Measurements from ENCODE around the gene SNRNP25.
"Not testable (repeated sequence)": the region's sequence is repeated elsewhere in the genome, so short reads cannot be mapped to it uniquely, and the experiment has no call there.

SNRNP25 gene

GRCh38 chr16:53346-54236, at the start of gene SNRNP25, which contains the start of gene POLR3K:
SNRNP25 (plus strand) TSS chr16:53828; CDS start chr16:54017, 189 bp downstream.
POLR3K (minus strand) TSS chr16:53608; CDS start chr16:53586, 22 bp downstream.
- DNase-seq (ENCODE audit: low read depth, low spot score): peak; percentile 89
- H3K27ac ChIP-seq: peak within 1 kb of the TSS; percentile 29

DNA sequence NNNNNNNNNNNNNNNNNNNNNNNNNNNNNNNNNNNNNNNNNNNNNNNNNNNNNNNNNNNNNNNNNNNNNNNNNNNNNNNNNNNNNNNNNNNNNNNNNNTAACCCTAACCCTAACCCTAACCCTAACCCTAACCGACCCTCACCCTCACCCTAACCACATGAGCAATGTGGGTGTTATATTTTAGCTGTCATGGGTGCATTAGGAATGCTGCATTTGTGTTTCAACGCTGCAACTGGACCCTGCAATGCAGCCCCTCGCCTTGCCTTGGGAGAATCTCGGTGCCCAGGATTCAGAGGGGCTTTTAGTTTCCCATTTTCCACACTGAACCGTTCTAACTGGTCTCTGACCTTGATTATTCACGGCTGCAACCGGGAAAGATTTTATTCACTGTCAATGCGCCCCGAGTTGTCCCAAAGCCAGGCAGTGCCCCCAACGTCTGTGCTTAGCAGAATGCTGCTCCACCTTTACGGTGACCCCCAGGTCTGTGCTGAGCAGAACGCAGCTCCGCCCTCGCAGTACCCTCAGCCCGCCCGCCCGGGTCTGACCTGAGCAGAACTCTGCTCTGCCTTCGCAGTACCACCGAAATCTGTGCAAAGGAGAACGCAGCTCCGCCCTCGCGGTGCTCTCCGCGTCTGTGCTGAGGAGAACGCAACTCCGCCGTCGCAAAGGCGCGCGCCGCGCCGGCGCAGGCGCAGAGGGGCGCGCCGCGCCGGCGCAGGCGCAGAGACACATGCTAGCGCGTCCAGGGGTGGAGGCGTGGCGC, 43.5 kb upstream of the SNRNP25 start:
- no peak overlapping the region for H3K27ac ChIP-seq
- no peak for DNase-seq (ENCODE audit: low read depth, low spot score)

GRCh38 chr16:10772-11171, 42.9 kb upstream of the SNRNP25 start:
- DNase-seq (ENCODE audit: low read depth, low spot score): not testable (repeated sequence)

GRCh38 chr16:17062-17765, 36.4 kb upstream of the SNRNP25 start:
- DNase-seq (ENCODE audit: low read depth, low spot score); H3K27ac ChIP-seq: not testable (repeated sequence)

More at GRCh38 chr16:10772-11171, 42.9 kb upstream of the SNRNP25 start:
- not testable (repeated sequence) for H3K27ac ChIP-seq

- not testable (repeated sequence) for DNase-seq (ENCODE audit: low read depth, low spot score); H3K27ac ChIP-seq
These were observed 32.7 kb upstream of the SNRNP25 start for GRCh38 chr16:20886-21285.

DNA sequence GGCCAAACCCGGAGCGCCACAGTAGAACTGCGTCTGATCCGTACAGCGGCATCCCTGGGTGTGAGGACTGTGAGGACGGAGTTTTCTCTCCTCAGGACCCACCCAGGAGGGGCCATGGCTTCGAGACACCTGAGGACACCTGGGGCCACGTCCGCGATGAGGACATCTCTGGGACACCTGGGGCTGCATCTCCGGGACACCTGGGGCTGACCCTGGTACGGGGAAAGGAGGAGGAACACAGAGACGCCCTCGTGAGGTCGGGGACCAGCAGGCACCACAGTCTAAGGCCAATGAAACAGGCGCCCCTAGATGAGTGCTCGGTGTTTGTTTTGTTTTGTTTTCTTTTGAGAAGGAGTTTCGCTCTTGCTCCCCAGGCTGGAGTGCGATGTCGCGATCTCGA, 29.5 kb upstream of the SNRNP25 start:
- not testable (repeated sequence) for H3K27ac ChIP-seq; DNase-seq (ENCODE audit: low read depth, low spot score)

DNA sequence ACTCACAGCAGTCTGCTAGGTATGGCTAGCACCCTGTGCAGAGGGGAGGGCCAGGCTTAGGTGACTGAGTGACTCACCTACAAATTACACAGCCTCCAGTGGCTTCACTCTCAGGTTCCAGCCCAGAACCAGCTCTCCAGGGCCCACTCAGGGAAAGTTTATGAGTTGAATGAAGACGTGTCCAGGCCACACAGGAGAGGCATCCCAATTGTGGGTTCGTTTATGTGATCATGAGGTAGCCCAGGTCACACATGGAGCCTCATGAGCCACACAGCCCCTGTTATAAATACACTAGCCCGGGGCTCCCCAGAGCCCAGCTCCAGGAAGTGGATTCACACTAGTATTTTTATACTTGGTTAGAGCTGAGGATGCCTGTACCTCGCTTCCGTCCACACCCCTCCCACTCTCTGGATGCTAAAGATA, 27.7 kb upstream of the SNRNP25 start:
- H3K27ac ChIP-seq; DNase-seq (ENCODE audit: low read depth, low spot score): not testable (repeated sequence)

GRCh38 chr16:30627-31026, 23.0 kb upstream of the SNRNP25 start:
- not testable (repeated sequence) for DNase-seq (ENCODE audit: low read depth, low spot score); H3K27ac ChIP-seq

DNA sequence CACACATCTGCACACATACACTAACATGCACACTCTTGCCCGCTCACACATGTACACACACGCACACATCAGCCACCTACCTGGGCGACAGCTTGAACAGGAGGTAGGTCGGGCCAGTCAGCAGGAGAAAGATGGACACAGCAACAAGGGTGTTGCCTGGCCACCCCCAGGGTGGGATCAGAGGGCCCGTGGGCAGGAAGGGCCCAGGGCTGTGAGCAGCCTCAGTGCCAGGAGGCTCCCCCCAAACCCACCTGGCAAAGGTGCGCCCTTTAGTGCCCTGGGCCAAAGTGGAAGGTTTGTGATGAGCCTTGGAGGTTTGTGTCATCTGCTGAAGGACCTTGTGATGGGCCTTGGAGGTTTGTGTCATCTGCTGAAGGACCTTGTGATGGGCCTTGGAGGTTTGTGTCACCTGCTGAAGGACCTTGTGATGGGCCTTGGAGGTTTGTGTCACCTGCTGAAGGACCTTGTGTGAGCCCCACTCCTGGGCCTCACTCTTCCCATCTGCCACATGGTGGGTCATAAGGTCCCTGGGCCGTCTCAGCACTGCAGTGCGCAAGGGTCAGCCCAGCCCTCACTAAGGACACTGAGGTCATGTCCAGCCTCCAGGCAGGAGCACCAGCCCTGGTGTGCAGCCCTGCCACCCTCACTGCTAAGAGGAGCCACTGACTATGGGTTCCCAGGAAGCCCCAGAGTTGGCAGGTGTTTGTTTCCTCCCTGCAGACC, 20.3 kb upstream of the SNRNP25 start:
- DNase-seq (ENCODE audit: low read depth, low spot score); H3K27ac ChIP-seq: not testable (repeated sequence)

DNA sequence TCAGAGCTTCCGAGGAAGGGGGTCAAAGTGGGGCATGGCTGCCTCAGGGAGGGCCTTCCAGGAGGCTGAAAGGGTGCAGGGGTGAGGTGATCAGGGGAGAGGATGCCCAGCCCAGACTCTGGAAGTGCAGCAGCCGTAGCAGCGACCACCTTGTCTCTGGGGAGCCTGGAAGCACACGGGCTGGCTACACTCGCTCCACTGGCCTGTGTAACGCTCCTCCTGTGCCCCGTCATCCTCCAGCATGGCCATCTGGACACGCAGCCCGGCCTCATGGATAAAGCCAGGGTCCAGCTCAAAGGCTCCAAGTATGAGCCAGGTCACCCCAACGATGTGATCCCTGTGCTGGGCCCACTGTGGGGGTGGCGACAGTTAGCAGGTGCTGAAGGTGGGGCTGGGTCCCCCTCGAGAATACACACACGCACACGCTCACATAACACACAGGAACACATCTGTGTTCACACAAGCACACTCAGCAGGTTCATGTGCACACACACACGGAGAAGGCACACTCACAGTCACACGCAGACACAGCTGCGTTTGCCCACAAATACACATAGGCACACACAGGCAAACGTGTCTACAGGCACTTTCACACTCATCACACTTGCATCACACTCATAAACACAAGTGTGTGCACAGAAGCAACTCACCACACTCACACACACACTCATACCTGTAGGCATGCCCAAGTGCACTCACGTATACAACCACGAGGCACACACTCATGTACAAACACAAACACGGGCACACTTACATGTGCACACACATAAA, 19.6 kb upstream of the SNRNP25 start:
- DNase-seq (ENCODE audit: low read depth, low spot score): no peak
- H3K27ac ChIP-seq: no peak overlapping the region

DNA sequence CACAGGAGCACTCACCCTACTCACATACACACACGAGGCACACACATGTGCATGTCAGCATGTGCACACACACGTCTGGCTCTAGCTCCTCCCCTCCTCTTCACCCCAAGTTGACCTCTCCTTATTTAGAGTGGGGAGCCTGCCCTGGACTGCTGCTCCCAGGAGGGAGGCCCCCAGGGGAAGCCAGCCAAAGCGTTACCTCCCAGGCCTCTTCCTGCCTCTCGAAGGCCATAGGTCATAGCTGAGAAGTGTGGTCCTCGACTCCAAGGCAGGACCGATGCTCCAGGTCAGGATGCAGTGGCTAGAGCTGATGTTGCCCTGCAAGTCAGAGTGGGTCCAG, 19.0 kb upstream of the SNRNP25 start:
- H3K27ac ChIP-seq: no peak overlapping the region
- DNase-seq (ENCODE audit: low read depth, low spot score): no peak

GRCh38 chr16:35011-35677, 18.5 kb upstream of the SNRNP25 start:
- H3K27ac ChIP-seq: no peak overlapping the region
- no peak for DNase-seq (ENCODE audit: low read depth, low spot score)

DNA sequence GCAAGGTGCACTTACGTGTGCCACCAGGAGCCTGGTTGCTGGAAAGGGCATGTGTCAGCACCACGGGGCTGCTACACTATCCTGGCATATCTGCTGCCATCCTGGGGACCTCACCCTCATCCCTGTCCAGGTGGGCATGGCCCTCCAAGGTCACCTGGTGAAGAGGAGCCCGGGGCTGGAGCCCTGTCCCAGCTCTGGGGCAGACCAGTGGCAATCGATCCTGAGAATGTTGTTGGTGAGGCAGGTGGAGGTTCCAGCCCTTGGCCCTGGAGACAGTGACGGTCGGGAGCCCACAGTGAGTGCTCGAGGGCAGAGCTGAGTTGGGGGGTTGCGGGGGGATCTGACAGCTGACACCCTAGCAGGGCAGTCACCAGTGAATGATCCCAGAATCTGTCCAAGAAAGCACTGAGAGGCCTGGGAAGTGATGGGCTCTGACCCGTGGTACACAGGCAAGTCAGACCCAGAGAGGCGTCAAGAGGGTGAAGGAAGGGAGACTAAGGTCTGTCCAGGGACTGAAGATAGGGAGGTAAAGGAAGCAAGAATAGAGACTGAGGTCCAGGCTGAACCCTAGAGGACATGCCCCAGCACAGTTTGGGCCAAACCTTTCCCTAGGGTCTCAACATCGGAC, 17.8 kb upstream of the SNRNP25 start:
- DNase-seq (ENCODE audit: low read depth, low spot score): no peak

GRCh38 chr16:36336-36984, 17.2 kb upstream of the SNRNP25 start:
- no peak overlapping the region for H3K27ac ChIP-seq
- no peak for DNase-seq (ENCODE audit: low read depth, low spot score)

More for the DNA sequence above, 17.8 kb upstream of the SNRNP25 start:
- no peak overlapping the region for H3K27ac ChIP-seq

- no peak overlapping the region for H3K27ac ChIP-seq
These were observed 16.1 kb upstream of the SNRNP25 start for GRCh38 chr16:37511-37910.

GRCh38 chr16:38206-38605, 15.4 kb upstream of the SNRNP25 start:
- not testable (repeated sequence) for DNase-seq (ENCODE audit: low read depth, low spot score); H3K27ac ChIP-seq

More at GRCh38 chr16:37511-37910, 16.1 kb upstream of the SNRNP25 start:
- no peak for DNase-seq (ENCODE audit: low read depth, low spot score)
